HepG2 (cell line): ENCODE data around the gene PPP3R1. TPM values are rescaled to one million over a fixed set of nuclear protein-coding genes. Genes with fewer than 3 reads are reported as not detected.

Experiments
- CHCHD3 ChIP-seq: sonication (generic); formaldehyde crosslinking; IDR thresholded peaks from 2 replicates; pipeline ENCODE4 v1.8.0; 2022; ENCODE audit warnings: mild to moderate bottlenecking, missing genetic modification reagents, moderate library complexity
- ETV5 ChIP-seq: IDR thresholded peaks from 2 replicates; pipeline ENCODE4 v1.6.1; 2018; ENCODE audit warnings: missing biosample characterization, missing genetic modification reagents, inconsistent platforms, borderline replicate concordance
- GABPB1 ChIP-seq: IDR thresholded peaks from 2 replicates; pipeline ENCODE4 v1.6.1; 2016; ENCODE audit warnings: mild to moderate bottlenecking, missing genetic modification reagents, moderate library complexity, missing compliant biosample characterization
- HES4 ChIP-seq: sonication (generic); formaldehyde crosslinking; IDR thresholded peaks from 2 replicates; pipeline ENCODE4 v1.9.0; 2021; ENCODE audit warnings: mild to moderate bottlenecking, missing genetic modification reagents, borderline replicate concordance
- HHEX ChIP-seq: IDR thresholded peaks from 2 replicates; pipeline ENCODE4 v1.6.1; 2016; ENCODE audit warnings: control low read depth
- HNF1B ChIP-seq: sonication (generic); formaldehyde crosslinking; IDR thresholded peaks from 2 replicates; pipeline ENCODE4 v1.5.1; 2020; ENCODE audit warnings: mild to moderate bottlenecking, moderate library complexity, missing genetic modification reagents
- HOXA7 ChIP-seq: sonication (generic); formaldehyde crosslinking; IDR thresholded peaks from 2 replicates; pipeline ENCODE4 v1.8.1; 2022; ENCODE audit warnings: mild to moderate bottlenecking, missing genetic modification reagents, moderate library complexity
- KDM5B ChIP-seq: sonication (generic); formaldehyde crosslinking; IDR thresholded peaks from 2 replicates; pipeline ENCODE4 v1.4.0; 2020; ENCODE audit warnings: missing genetic modification reagents, mild to moderate bottlenecking, borderline replicate concordance
- MEIS2 ChIP-seq: sonication (generic); formaldehyde crosslinking; IDR thresholded peaks from 2 replicates; pipeline ENCODE4 v1.9.0; 2021; ENCODE audit warnings: mild to moderate bottlenecking, missing genetic modification reagents
- NFRKB ChIP-seq: fragments of 450-650 bp; IDR thresholded peaks from 2 replicates; pipeline ENCODE4 v1.6.1; 2017
- RBM22 ChIP-seq: fragments of 200-400 bp; formaldehyde crosslinking; optimal IDR thresholded peaks from 2 replicates; pipeline ENCODE3; 2017; ENCODE audit warnings: mild to moderate bottlenecking, low read length, moderate library complexity
- SMAD1 ChIP-seq: sonication (generic); formaldehyde crosslinking; IDR thresholded peaks from 2 replicates; pipeline ENCODE4 v1.4.0; 2020; ENCODE audit warnings: missing genetic modification reagents, low read depth, mild to moderate bottlenecking, borderline replicate concordance
- STAG1 ChIP-seq: sonication (generic); formaldehyde crosslinking; IDR thresholded peaks from 2 replicates; pipeline ENCODE4 v1.4.0; 2020; ENCODE audit warnings: missing genetic modification reagents
- THAP8 ChIP-seq: sonication (generic); formaldehyde crosslinking; IDR thresholded peaks from 2 replicates; pipeline ENCODE4 v1.5.1; 2020; ENCODE audit warnings: missing genetic modification reagents, mild to moderate bottlenecking, borderline replicate concordance
- ZFP82 ChIP-seq: sonication (generic); formaldehyde crosslinking; IDR thresholded peaks from 2 replicates; pipeline ENCODE4 v1.5.1; 2020; ENCODE audit warnings: mild to moderate bottlenecking, missing genetic modification reagents, borderline replicate concordance
- ZNF256 ChIP-seq: sonication (generic); formaldehyde crosslinking; conservative IDR thresholded peaks from 2 replicates; pipeline ENCODE4 v1.4.0; 2020; ENCODE audit warnings: missing genetic modification reagents
- ZNF44 ChIP-seq: sonication (generic); formaldehyde crosslinking; IDR thresholded peaks from 2 replicates; pipeline ENCODE4 v1.5.1; 2020; ENCODE audit warnings: mild to moderate bottlenecking, missing genetic modification reagents
- ZNF616 ChIP-seq: sonication (generic); formaldehyde crosslinking; IDR thresholded peaks from 2 replicates; pipeline ENCODE4 v1.5.0; 2020; ENCODE audit warnings: low read depth, mild to moderate bottlenecking, missing genetic modification reagents
- ZNF713 ChIP-seq: sonication (generic); formaldehyde crosslinking; IDR thresholded peaks from 2 replicates; pipeline ENCODE4 v1.4.0; 2020; ENCODE audit warnings: mild to moderate bottlenecking, missing genetic modification reagents
- ZNF75D ChIP-seq: sonication (generic); formaldehyde crosslinking; IDR thresholded peaks from 2 replicates; pipeline ENCODE4 v1.8.1; 2023; ENCODE audit warnings: missing genetic modification reagents, mild to moderate bottlenecking, borderline replicate concordance
- ZSCAN22 ChIP-seq: sonication (generic); formaldehyde crosslinking; IDR thresholded peaks from 2 replicates; pipeline ENCODE4 v1.4.0; 2020; ENCODE audit warnings: mild to moderate bottlenecking, missing genetic modification reagents
- polyA plus RNA-seq, 8 experiments: library from polyadenylated mRNA; depleted of rRNA in 3 of 8; stranded (reverse) in 7 of 8; unstranded in 1 of 8; fragments of >200 nt; fragmentation: Illumina TruSeq in 4 of 8; extraction: Trizol in 4 of 8; gene quantifications; 2 replicates each; pipeline versions ENCODE4 v1.2.1 to v1.2.3, GENCODE V29; 2011 to 2016; ENCODE audit warnings: low read depth in 4 of 8, missing spikeins in 1 of 8, mixed read lengths in 1 of 8; ENCODE audit not compliant: insufficient read depth in 1 of 8
- total RNA-seq, 5 experiments: library from RNA; depleted of rRNA; stranded (reverse); fragments of >200 nt; fragmentation: Illumina TruSeq; extraction: Trizol; gene quantifications; 2 replicates each; pipeline ENCODE4 v1.2.3, GENCODE V29; 2016; ENCODE audit warnings: low read depth in 1 of 5
- TF ChIP-seq, protein P1 (sequence below): sonication (generic); formaldehyde crosslinking; IDR thresholded peaks from 2 replicates; pipeline ENCODE4 v1.5.1; 2020; ENCODE audit warnings: missing genetic modification reagents, mild to moderate bottlenecking, borderline replicate concordance
- TF ChIP-seq, protein P2 (sequence below): sonication (generic); formaldehyde crosslinking; IDR thresholded peaks from 2 replicates; pipeline ENCODE4 v1.5.0; 2020; ENCODE audit warnings: missing genetic modification reagents
- TF ChIP-seq, protein P3 (sequence below): sonication (generic); formaldehyde crosslinking; conservative IDR thresholded peaks from 2 replicates; pipeline ENCODE4 v1.8.1; 2023; ENCODE audit warnings: missing genetic modification reagents

Gene PPP3R1
- total and polyA plus RNA-seq, 2 of the 13 experiments (the other 11 are each of a cell fraction or from before 2014, with no cell fraction given) = 11.6 to 25.7 TPM

- TF ChIP-seq ZNF75D (CRISPR knock-in tag) (no peak), ZNF713 (0 out of 2 replicates have a peak, but pooled peaks have one; percentile 18), RBM22 (no peak), ZNF616 (no peak), HOXA7 (no peak), ETV5 (no peak), GABPB1 (no peak), HNF1B (CRISPR knock-in tag) (no peak), STAG1 (no peak), CHCHD3 (no peak), ZSCAN22 (no peak), ZNF256 (CRISPR knock-in tag) (no peak), ZNF44 (CRISPR knock-in tag) (no peak), KDM5B (CRISPR knock-in tag) (no peak), MEIS2 (CRISPR knock-in tag) (no peak), SMAD1 (CRISPR knock-in tag) (no peak; the same call in 1 of the 2 replicates), THAP8 (CRISPR knock-in tag) (no peak), HHEX (CRISPR knock-in tag) (no peak), HES4 (CRISPR knock-in tag) (no peak), NFRKB (no peak), ZFP82 (CRISPR knock-in tag) (no peak)
- TF ChIP-seq, protein P1, sequence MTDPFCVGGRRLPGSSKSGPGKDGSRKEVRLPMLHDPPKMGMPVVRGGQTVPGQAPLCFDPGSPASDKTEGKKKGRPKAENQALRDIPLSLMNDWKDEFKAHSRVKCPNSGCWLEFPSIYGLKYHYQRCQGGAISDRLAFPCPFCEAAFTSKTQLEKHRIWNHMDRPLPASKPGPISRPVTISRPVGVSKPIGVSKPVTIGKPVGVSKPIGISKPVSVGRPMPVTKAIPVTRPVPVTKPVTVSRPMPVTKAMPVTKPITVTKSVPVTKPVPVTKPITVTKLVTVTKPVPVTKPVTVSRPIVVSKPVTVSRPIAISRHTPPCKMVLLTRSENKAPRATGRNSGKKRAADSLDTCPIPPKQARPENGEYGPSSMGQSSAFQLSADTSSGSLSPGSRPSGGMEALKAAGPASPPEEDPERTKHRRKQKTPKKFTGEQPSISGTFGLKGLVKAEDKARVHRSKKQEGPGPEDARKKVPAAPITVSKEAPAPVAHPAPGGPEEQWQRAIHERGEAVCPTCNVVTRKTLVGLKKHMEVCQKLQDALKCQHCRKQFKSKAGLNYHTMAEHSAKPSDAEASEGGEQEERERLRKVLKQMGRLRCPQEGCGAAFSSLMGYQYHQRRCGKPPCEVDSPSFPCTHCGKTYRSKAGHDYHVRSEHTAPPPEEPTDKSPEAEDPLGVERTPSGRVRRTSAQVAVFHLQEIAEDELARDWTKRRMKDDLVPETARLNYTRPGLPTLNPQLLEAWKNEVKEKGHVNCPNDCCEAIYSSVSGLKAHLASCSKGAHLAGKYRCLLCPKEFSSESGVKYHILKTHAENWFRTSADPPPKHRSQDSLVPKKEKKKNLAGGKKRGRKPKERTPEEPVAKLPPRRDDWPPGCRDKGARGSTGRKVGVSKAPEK (CRISPR knock-in tag) = 0 out of 2 replicates have a peak, but pooled peaks have one; percentile 58
- TF ChIP-seq, protein P2, sequence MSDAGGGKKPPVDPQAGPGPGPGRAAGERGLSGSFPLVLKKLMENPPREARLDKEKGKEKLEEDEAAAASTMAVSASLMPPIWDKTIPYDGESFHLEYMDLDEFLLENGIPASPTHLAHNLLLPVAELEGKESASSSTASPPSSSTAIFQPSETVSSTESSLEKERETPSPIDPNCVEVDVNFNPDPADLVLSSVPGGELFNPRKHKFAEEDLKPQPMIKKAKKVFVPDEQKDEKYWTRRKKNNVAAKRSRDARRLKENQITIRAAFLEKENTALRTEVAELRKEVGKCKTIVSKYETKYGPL (CRISPR knock-in tag) = no peak
- TF ChIP-seq, protein P3, sequence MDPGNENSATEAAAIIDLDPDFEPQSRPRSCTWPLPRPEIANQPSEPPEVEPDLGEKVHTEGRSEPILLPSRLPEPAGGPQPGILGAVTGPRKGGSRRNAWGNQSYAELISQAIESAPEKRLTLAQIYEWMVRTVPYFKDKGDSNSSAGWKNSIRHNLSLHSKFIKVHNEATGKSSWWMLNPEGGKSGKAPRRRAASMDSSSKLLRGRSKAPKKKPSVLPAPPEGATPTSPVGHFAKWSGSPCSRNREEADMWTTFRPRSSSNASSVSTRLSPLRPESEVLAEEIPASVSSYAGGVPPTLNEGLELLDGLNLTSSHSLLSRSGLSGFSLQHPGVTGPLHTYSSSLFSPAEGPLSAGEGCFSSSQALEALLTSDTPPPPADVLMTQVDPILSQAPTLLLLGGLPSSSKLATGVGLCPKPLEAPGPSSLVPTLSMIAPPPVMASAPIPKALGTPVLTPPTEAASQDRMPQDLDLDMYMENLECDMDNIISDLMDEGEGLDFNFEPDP (CRISPR knock-in tag) = 0 out of 2 replicates have a peak, but pooled peaks have one; percentile 60
Observed at GRCh38 chr2:68157002-68157401, 95.3 kb downstream of the PPP3R1 start (continued).
